ENCODE data around the gene PNLIPRP2.

Gene PNLIPRP2

GRCh38 chr10:116620423-116621400 lies at the start of gene PNLIPRP2:
PNLIPRP2 (plus strand) TSS chr10:116620953.
- no peak for DNase-seq

DNA sequence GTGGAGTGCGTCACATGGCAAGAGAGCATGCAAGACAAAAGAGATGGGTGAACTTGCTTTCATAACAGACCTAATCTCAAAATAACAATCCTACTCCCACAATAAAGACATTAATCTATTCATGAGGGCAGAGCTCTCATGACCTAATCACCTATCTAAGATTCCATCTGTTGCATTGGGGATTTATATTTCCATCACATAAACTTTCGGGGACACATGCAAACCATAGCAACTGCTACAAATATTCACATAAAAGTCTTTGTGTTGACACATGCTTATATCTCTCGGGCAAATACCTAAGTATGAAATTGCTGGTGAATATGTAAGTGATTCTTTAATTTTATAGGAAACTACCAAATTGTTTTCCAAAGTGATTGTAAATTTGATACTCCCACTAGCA lies 46.0 kb upstream of the PNLIPRP2 start:
- no peak for DNase-seq

DNA sequence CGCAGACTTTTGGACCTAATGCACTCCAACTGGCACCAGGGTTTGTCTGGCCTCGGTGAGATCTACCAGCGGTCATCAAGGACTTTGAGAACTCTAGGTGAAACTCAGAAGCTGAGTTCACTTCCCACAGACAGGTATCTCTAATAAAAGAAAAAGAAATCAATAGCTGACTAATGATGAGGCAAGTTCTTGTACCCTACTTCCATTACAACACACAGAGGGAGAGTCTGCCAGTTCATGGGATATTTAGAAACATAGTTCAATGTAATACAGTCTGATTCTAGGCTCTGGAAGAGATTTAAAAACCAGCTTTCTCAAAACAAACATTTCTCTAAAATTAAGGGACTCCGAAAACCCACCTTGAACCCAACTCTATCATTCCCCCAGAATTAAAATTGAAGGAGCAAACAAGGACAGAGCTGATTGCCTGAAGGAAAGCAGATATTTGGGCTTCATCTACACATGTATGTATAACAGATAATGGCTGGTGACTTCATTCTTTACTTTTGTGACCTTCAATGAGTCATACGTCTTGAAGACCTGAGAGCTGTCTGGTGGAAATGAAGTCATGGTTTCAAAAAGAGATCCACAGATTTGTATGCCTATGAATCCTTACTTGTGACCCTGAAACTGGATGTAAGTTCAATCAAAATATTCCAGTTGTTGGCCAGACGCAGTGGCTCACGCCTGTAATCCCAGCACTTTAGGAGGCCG lies 32.7 kb upstream of the PNLIPRP2 start:
- no peak for DNase-seq

- DNase-seq = no peak
These were observed 31.8 kb upstream of the PNLIPRP2 start for GRCh38 chr10:116588995-116589394.

DNA sequence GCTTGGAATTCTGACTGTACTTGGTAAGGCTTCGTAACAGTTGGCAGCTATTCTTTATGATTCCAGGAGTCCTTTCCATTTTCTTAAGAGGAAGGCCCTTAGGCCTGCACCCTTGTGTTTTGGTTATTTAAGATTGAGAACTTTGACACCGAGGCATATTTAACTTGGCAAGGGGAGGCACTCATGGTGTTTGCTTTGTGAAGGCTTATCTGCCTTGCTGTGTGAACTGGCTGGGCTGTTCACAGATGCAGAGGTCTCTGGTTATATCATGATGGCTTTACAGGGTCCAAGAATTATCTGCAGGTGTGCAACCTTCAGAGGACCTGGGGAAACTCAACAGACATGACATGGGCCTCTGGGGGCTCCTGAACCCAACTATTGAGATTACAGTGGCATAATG lies 30.8 kb upstream of the PNLIPRP2 start:
- no peak for DNase-seq

DNA sequence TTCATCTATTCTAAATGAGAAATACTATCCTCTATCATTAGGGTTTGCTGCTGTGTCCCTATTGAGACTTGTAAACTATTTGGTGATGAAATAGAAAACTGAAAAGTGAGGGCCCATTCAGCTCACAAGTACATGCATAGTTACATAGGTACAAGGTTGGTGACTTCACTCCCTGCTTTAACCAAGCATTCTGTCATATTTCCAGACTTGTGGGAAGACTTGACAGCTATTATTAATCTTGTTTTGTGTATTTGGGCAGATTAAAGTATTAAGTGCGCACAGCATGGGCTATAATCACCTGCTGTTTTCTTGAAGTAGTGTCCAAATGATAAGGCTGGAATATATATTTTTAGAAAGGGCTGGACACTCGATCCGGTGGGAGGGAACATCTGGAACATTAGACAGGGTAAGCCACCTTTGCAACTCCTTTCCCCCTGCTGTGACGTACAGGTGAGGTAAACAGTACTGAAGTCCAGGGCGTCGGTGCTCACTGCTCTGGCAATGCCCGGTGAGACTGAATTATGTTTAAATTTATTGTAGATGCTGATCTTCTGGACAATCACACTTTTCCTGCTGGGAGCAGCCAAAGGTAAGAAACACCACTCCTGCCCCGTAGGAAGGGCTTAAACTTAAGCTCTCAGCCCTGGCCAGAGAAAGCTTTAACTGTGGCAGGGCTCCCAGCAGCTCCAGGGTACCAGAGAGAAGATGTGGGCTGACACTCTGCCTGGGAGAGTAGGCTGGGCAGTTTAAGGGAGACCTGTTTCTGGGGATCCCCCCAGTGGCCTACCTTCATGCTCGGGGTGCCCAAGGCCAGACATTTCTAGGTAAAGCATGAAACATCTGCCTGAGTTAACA lies 29.9 kb upstream of the PNLIPRP2 start, which contains the start of gene PNLIPRP1:
Gene PNLIPRP1 (plus strand): TSS at position 370 of the 855 bp plus-strand sequence. CDS start 171 bp downstream, at position 541.
- no peak for DNase-seq

- DNase-seq = no peak
These were observed 27.5 kb upstream of the PNLIPRP2 start for GRCh38 chr10:116593139-116593740.

DNA sequence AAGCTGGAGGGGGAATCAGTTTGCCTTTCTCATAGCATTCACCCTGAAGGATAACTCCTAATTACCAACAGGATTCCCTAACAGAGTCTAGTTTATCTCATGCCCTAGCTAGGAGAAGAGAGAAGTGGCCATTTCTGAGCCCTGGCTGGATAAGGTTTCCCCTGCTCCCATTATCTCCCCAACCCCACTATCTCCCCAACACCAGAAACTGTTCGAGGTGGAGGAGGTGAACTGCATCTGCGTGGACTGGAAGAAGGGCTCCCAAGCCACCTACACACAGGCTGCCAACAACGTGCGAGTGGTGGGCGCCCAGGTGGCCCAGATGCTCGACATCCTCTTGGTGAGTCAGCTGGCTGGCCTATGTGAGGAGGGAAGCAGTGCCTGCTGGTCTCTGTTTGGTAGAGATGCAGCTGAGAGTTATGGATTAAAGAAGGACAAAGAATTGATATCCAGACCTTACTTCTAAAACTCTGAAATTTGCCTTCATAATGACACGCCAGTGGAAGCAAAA lies 26.2 kb upstream of the PNLIPRP2 start:
- DNase-seq = no peak

- no peak for DNase-seq
These were observed 24.7 kb upstream of the PNLIPRP2 start for GRCh38 chr10:116596062-116596461.

DNA sequence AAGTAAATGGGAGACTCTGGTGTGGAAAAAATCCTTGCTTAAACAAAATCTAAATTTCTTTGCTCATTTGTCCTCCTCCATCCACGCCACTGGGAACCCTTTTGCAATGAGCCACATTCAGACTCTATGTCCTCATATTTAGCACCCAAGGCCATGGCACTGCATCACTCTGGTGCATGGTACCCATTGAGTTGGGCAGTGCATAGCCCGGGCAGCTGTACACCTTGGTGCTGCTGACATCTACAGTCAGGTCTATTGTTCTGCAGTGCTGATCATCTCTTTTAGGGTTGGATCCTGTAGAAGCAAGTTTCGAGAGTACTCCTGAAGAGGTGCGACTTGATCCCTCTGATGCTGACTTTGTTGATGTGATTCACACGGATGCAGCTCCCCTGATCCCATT lies 23.2 kb upstream of the PNLIPRP2 start:
- no peak for DNase-seq

DNA sequence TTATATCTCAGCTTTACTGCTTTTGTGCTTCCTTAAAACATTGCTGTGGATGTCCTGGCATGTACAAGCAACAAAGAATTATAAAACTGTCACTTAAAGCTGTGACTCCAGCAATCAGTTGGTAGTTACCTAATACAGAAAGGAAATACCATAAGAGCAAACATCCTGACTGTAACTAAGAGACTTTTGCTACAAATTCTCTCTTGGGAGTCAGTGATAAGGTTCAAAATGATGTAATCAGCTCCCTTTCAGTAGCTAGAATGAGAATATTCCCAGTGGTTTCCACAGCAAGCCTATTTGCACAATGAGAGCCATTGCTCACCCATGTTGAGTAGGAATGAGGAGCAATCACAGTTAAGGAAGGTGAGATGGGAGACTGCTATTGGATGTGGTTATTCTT lies 22.4 kb upstream of the PNLIPRP2 start:
- no peak for DNase-seq

GRCh38 chr10:116599991-116600390 lies 20.8 kb upstream of the PNLIPRP2 start:
- DNase-seq = no peak

GRCh38 chr10:116602648-116603400 lies 17.9 kb upstream of the PNLIPRP2 start:
- no peak for DNase-seq

DNA sequence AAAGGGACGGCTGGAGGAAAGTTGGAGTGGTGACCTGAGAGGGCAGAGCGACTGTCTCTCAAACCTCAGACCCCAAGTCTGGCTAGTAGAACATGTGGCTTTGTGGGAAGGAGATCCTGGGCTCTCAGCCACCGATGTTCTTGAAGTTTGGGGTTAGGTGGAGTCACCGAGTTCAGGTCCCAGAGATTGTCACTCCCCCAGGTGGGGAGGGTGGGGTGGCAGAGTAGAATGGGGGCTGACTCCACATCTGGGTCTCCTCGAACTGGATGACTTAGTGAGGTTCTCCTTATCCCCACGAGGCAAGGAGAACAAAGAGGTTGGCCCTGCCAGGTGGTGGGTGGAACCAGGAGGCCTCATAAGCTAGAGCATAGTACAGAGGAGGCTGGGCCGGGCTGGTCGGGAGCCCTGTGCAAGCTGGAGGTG lies 14.7 kb upstream of the PNLIPRP2 start:
- DNase-seq = no peak

DNA sequence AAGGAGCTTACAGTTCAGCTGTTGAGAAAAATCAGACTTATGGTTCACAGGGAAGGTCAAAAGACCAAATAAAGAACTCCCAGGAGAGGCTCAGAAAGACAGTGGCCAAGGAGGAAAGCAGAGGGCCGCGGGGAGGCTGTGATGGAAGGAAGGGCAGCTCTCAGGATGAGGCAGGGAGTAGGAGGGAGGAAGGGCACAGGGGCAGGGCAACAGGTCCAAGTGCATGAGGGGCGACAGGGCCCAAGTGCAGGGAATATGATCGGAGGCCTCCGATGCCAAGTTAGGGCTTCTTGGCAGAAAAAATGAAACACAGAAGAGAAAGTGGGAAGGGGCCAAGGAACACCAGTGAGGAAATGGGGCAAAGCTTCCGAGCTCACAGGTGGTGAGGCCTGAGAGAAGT lies 13.4 kb upstream of the PNLIPRP2 start:
- DNase-seq = no peak

GRCh38 chr10:116608686-116609594 lies 11.8 kb upstream of the PNLIPRP2 start:
- DNase-seq = no peak

DNA sequence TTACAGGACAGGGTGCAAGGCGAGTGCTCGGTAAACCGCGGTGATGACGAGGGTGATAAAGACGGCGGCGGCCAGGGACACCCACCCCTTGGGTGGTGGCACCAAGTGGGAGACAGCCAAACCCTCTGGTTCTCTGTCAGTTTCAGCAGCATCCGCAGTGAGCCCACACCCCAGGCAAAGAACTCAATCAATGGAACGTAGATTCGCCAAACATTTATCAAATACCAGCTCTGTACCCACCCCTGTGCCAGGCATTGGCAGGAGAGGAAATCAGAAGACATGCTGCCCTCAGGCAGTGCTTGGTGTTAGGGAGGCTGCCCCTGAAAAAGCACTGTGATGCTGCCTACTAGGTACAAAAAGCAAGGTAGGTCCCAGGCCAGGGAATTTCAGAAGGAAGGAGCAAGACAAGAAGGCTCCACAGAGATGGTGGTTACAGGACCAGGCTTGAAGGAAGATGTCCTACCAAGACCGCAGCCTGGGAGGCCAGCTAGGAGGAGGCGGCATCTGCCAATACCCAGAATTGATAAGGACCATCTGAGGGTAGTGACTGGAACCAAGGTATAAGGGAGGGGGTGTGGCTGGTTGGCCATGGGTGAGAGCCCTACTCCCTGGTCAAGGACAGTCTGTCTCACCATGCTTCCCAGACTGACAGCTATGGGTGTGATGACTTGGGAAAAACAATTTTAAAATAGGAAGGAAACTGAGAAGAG lies 10.2 kb upstream of the PNLIPRP2 start:
- DNase-seq = no peak

DNA sequence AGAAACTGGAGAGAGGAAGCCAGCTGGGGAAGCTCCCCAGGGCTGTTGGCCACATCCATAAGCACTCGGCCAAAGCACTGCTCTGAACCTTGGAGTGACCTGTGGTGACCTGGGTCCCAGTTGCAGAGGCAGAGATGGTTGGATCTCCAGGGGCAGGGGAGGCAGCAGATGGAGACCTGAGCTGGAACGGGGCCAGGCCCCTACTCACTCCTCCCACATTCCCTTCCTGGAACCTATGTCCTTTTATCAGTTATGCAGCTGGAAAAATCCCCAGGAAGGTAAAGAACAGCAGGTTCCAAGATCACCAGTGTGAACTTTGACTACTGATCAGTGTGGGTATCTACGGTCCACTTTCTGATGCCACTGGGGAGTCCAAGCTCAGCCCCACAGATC lies 9.6 kb upstream of the PNLIPRP2 start:
- DNase-seq = no peak

- DNase-seq = no peak
These were observed 8.5 kb upstream of the PNLIPRP2 start for GRCh38 chr10:116612107-116612769.

All from stimulated activated CD4-positive, alpha-beta T cell treated with anti-CD3 and anti-CD28 coated beads, Interleukin-12 subunit alpha, Interleukin-12 subunit beta, amount 100 ng/mL, for 4 hours (primary cell).